ENCODE results near the gene TIAM2.

- TF ChIP-seq SRF (CRISPR knock-in tag; IDR thresholded peaks at IDR 0.05) = no peak
- TF ChIP-seq, protein P1, sequence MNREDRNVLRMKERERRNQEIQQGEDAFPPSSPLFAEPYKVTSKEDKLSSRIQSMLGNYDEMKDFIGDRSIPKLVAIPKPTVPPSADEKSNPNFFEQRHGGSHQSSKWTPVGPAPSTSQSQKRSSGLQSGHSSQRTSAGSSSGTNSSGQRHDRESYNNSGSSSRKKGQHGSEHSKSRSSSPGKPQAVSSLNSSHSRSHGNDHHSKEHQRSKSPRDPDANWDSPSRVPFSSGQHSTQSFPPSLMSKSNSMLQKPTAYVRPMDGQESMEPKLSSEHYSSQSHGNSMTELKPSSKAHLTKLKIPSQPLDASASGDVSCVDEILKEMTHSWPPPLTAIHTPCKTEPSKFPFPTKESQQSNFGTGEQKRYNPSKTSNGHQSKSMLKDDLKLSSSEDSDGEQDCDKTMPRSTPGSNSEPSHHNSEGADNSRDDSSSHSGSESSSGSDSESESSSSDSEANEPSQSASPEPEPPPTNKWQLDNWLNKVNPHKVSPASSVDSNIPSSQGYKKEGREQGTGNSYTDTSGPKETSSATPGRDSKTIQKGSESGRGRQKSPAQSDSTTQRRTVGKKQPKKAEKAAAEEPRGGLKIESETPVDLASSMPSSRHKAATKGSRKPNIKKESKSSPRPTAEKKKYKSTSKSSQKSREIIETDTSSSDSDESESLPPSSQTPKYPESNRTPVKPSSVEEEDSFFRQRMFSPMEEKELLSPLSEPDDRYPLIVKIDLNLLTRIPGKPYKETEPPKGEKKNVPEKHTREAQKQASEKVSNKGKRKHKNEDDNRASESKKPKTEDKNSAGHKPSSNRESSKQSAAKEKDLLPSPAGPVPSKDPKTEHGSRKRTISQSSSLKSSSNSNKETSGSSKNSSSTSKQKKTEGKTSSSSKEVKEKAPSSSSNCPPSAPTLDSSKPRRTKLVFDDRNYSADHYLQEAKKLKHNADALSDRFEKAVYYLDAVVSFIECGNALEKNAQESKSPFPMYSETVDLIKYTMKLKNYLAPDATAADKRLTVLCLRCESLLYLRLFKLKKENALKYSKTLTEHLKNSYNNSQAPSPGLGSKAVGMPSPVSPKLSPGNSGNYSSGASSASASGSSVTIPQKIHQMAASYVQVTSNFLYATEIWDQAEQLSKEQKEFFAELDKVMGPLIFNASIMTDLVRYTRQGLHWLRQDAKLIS (CRISPR knock-in tag; IDR thresholded peaks at IDR 0.05) = no peak
Observed at GRCh38 chr6:155003476-155003875, 8.4 kb downstream of the TIAM2 start.

All from K562 (cell line).